ENCODE data around the gene CDC42BPB. TPM values are rescaled to one million over a fixed set of nuclear protein-coding genes. Genes with fewer than 3 reads are reported as not detected.

Gene CDC42BPB
- total RNA-seq, 1 experiment from 2014 or later: 96.9 TPM

GRCh38 chr14:103031566-103031911 is 25.8 kb downstream of the CDC42BPB start (continued):
- no peak for TF ChIP-seq SMAD4 (CRISPR knock-in tag; IDR thresholded peaks at IDR 0.05)
- no peak for TF ChIP-seq ZNF396 (CRISPR knock-in tag; IDR thresholded peaks at IDR 0.05; ENCODE audit: borderline replicate concordance)
- TF ChIP-seq ESRRA (CRISPR knock-in tag; IDR thresholded peaks at IDR 0.05; ENCODE audit: borderline replicate concordance): no peak
- TF ChIP-seq SOX15 (CRISPR knock-in tag; IDR thresholded peaks at IDR 0.05): no peak
- TF ChIP-seq E2F4 (CRISPR knock-in tag; IDR thresholded peaks at IDR 0.05; ENCODE audit: borderline replicate concordance, low read depth): no peak
- TF ChIP-seq ZNF317 (CRISPR knock-in tag; IDR thresholded peaks at IDR 0.05; ENCODE audit: borderline replicate concordance, low read depth): no peak
- TF ChIP-seq USF1 (CRISPR knock-in tag; IDR thresholded peaks at IDR 0.05): no peak
- no peak for TF ChIP-seq MAX (CRISPR knock-in tag; IDR thresholded peaks at IDR 0.05)
- no peak for TF ChIP-seq EMX1 (CRISPR knock-in tag; IDR thresholded peaks at IDR 0.05)
- no peak for TF ChIP-seq ZNF532 (CRISPR knock-in tag; IDR thresholded peaks at IDR 0.05; ENCODE audit: borderline replicate concordance)
- TF ChIP-seq NFE2L1 (CRISPR knock-in tag; IDR thresholded peaks at IDR 0.05): no peak
- TF ChIP-seq NFYB (CRISPR knock-in tag; conservative IDR thresholded peaks at IDR 0.05; ENCODE audit: low read depth): no peak
- TF ChIP-seq FOXP1 (CRISPR knock-in tag; IDR thresholded peaks at IDR 0.05; ENCODE audit: borderline replicate concordance): no peak
- TF ChIP-seq KAT7 (CRISPR knock-in tag; IDR thresholded peaks at IDR 0.05; ENCODE audit: borderline replicate concordance): no peak
- no peak for TF ChIP-seq E2F1 (CRISPR knock-in tag; IDR thresholded peaks at IDR 0.05)

- no peak overlapping the region for H3K4me3 Mint-ChIP-seq
- TF ChIP-seq TP53 (CRISPR knock-in tag; IDR thresholded peaks at IDR 0.05): no peak
- no peak for TF ChIP-seq IRF2 (CRISPR knock-in tag; IDR thresholded peaks at IDR 0.05; ENCODE audit: borderline replicate concordance, low read depth)
- no peak for TF ChIP-seq TCF7 (CRISPR knock-in tag; IDR thresholded peaks at IDR 0.05; ENCODE audit: low read depth)
- no peak for TF ChIP-seq PRDM15 (CRISPR knock-in tag; IDR thresholded peaks at IDR 0.05)
- TF ChIP-seq MAX (CRISPR knock-in tag; IDR thresholded peaks at IDR 0.05): no peak
- no peak for TF ChIP-seq HMGXB4 (CRISPR knock-in tag; IDR thresholded peaks at IDR 0.05)
- TF ChIP-seq NFE2L1 (CRISPR knock-in tag; IDR thresholded peaks at IDR 0.05): no peak
- TF ChIP-seq NR2C2 (CRISPR knock-in tag; IDR thresholded peaks at IDR 0.05): no peak
- no peak for TF ChIP-seq CREM (CRISPR knock-in tag; IDR thresholded peaks at IDR 0.05)
These were observed 26.4 kb downstream of the CDC42BPB start for GRCh38 chr14:103030741-103031565.

More at GRCh38 chr14:103030741-103031565, 26.4 kb downstream of the CDC42BPB start:
- H3K27me3 Mint-ChIP-seq (ENCODE audit: low read depth): no peaks in the 10 kb centered on the region
- ChIA-PET POLR2A (interaction anchor here (0.6 to 0.7 kb wide), 2 partner anchors 431 to 1847 kb away, joined by 3 read pairs; no protein-coding TSS in a partner anchor), CTCF (interaction anchor here (0.6 to 1.6 kb wide), 3 partner anchors 8 to 74 kb away, joined by 3 to 4 read pairs (median 3); no protein-coding TSS in a partner anchor)
- H3K9me3 Mint-ChIP-seq: peaks cover 9% of the 10 kb centered on the region
- peaks cover 8% of the 10 kb centered on the region for H3K36me3 Mint-ChIP-seq
- DNase-seq (ENCODE audit: low spot score) (no peak), ATAC-seq (no peak)
- H3K4me1 Mint-ChIP-seq: peaks cover 4% of the 10 kb centered on the region; the same call in 1 of the 2 replicates
- peak overlapping the region; percentile 55; the same call in 1 of the 2 replicates for H3K27ac Mint-ChIP-seq

All from WTC11 (cell line).